Raji (cell line): ENCODE measurements around the gene AGT.

Experiments used
- POLR2A ChIP-seq: IDR thresholded peaks from 2 replicates; pipeline ENCODE4 v1.6.1; 2011; ENCODE audit warnings: low read depth, low read length, control low read depth; ENCODE audit not compliant: insufficient read depth

The AGT gene

DNA sequence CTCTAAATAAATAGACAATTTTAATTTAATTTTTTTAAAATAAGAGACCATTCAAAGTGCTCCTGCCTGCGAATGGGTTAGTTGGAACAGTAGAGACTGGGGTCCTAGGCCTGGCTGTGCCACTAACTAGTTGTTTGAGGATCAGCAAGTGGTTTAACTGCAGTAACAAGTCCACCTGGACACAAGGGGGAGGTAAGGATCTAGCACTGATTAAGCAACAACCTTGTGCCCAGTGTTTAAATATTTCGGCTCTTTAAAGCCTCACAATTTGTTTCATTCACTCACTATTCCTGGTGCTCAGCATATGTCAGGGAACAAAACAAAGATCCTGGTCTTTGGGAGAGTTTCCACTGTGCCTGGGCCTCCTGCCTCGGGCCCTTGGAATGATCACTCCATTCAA is 1.6 kb upstream of the AGT start:
- no peak for TF ChIP-seq POLR2A

DNA sequence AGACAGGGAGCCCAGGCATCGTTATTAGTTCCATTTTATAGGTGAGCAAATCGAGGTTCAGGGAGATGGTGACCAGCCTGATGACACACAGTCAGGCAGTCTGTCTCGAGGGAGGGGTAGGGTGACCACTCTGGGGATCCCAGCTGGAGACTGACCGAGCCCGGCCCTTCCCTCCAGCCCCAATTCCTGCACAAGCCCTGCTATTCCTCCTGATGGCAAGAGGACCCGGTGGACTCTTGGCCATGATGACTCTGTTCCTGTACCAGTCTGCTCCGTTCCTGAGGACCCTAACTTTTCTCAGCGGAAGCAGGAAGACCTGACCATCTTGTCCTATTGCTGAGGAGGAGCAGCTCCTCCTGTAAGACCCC is 391 bp downstream of the AGT start:
- TF ChIP-seq POLR2A, result no peak

DNA sequence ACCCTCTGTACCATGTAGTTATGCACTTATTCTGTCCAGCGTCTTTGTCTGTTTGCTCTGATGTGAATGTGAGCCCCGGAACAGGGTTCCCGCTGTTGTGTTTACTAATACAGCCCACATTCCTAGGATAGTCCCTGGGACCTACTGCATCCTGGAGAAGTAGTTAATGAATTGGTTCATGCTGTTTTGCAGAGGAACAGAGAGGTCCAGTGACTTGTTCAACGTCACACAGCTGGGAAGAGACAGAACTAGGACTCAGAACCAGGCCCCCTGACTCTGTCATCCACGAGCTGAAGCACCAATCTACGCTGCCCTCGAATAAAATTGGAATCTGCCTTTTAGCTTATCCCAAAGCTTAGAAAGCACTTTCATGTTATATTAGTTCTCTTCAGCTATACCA is 784 bp downstream of the AGT start:
- no peak for TF ChIP-seq POLR2A

DNA sequence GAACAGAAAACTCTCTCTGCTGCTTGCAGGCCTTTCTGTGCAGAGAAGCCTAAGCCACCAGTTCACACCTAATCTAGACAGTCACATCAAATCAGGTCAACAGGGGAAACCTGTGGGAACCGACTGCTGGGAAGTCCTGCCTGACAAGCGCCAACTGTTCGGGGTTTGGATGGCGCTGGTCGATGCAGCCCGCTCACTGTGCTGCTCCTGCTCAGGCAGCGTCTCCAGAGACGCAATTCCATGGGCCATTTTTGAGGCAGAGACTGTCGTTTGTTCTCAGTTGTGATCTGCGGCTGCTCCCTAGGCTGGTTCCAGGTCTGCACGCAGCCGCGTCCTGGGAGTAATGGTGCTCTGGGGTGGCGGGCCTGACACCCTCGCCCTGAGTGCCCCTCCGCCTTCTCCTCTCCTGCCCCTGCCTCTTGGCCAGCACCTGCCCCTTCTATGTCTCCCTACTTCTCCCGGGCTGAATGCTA is 1.4 kb downstream of the AGT start:
- no peak for TF ChIP-seq POLR2A

DNA sequence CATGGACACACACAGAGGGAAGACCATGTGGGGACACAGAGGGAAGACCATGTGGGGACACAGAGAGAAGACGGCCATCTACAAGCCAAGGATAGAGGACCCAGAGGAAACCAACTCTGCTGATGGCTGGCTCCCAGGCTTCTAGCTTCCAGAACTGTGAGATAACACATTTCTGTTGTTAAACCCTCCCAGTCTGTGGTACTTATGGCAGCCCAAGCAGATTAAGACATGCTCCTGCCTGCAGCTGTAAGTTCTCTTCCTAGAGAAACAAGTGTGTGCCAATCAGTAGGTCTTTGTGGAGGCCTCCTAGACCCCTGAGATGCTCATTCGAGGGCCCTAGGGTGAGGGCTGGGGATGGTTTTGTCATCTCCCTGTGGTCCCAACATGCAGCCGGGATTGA is 2.7 kb downstream of the AGT start:
- no peak for TF ChIP-seq POLR2A

DNA sequence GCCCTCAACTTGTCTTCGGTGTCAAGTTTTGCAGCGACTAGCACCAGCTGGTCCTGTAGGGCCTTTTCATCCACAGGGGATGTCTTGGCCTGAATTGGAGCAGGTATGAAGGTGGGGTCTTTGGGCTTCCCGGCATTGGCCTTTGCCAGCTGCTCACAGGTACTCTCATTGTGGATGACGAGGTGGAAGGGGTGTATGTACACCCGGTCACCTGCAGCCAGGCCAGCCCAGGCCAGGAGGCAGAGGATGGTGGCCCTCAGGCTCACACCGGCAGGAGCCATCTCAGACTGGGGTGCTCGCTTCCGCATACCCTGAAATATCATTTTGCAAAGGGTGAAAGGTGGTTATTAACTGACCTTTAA is 3.4 kb downstream of the AGT start:
- TF ChIP-seq POLR2A, result no peak

DNA sequence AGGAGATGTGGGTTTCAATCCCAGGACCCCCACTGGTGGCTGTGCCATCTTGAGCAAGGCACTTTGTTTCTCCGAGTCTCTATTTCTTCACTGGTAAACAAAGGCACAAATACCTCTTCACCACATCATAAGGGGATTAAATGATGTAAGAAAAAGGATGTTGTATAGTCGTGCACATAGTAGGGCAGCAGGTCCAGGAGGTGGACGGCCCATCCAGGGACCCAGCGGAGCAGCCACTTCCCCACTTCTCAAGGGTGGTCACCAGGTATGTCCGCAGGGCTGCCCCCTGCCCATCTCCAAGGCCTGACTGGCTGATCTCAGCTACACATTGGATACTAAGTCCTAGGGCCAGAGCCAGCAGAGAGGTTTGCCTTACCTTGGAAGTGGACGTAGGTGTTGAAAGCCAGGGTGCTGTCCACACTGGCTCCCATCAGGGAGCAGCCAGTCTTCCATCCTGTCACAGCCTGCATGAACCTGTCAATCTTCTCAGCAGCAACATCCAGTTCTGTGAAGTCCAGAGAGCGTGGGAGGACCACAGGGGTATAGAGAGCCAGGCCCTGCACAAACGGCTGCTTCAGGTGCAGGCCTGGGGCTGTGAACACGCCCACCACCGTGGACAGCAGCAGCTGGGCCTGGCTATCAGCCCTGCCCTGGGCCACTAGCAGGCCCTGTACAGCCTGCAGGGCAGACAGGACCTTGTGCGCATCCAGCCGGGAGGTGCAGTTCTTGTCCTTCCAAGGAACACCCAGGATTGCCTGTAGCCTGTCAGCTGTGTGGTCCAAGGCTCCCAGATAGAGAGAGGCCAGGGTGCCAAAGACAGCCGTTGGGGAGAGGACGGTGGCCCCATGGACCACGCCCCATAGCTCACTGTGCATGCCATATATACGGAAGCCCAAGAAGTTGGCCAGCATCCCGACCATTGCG is 4.0 kb downstream of the AGT start:
- TF ChIP-seq POLR2A, result no peak

DNA sequence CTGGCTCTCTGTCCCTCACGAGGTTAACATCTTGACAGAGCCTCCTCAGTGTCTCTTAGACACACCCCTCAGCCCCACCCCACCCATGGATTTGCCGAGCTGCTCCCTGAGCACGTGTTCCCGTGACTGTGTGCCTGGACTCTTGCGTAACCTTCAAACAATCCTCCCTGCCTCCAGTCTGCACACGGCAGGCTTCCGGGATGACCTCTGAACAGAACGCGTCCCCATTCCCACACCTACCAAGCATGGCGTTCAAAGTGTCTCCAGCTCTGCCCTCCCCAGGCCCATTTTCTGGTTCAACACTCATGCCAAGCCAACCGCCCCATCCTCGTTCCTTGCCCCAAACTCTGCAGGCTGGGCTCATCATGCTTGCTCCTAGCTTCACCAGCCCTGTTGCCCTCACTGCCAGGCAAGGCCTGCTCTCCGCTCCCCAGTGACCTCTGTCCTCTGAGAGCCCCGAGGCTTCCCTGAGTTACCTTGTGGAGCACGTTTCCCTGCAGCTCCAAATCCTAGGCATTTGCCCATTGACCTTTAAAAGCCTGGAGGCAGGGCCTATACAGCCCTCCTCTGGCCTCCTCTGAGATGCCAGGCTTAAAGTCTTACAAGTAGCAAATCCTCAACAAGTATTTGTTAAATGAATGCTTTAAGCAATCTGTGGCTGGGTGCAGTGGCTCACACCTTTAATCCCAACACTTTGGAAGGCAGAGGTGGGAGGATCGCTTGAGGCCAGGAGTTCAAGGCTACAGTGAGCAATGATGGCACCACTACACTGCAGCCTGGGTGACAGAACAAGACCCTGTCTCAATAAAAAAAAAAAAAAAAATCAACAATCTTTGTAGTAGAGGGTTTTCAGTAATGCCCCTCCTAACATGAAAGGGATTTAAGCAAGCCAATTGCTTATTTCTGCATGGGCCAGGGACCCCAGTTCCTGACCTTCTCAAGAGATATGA is 5.0 kb downstream of the AGT start:
- no peak for TF ChIP-seq POLR2A

DNA sequence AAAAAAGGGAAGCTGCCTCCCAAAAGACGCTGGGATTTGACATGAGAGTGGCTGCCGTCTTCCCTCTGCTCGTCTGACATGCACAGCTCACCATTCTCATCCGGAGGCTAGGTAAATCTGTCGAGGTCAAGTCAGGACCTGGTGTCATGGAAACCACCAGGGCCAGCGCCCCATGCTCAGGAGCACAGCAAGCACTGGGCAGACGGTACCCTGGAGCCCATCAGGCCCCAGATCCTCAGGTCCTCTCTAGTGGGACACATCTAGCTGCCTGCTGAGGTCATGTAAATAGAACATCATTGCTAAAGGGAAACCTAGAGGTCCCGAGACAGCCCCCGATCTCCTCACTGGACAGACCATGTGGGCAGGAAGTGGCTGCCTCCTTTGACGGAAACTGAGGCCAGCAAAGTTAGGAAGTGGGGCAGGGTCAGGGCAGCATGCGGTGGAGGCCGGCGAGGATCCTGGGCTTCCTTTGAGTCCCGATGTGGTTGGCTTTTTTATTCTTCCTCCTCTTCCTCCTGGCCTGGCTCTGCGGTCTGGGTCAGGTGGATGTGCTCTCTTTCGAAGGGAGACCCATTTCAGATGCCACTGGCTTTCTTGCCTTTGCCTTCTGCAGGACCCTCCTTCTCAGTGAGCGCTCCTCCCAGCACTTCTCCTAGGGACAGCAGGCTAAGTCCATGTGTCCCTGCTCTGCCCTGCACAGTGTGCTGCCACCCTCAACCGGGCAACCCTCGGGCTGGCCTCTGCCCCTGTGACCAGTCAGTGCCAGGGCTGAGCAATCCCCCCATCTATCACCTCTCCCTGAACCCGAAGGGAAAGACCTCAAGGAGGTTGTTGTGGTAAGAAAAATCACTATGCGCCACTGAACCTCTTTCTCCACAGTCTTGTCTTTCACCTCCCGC is 5.9 kb downstream of the AGT start:
- TF ChIP-seq POLR2A, result no peak

DNA sequence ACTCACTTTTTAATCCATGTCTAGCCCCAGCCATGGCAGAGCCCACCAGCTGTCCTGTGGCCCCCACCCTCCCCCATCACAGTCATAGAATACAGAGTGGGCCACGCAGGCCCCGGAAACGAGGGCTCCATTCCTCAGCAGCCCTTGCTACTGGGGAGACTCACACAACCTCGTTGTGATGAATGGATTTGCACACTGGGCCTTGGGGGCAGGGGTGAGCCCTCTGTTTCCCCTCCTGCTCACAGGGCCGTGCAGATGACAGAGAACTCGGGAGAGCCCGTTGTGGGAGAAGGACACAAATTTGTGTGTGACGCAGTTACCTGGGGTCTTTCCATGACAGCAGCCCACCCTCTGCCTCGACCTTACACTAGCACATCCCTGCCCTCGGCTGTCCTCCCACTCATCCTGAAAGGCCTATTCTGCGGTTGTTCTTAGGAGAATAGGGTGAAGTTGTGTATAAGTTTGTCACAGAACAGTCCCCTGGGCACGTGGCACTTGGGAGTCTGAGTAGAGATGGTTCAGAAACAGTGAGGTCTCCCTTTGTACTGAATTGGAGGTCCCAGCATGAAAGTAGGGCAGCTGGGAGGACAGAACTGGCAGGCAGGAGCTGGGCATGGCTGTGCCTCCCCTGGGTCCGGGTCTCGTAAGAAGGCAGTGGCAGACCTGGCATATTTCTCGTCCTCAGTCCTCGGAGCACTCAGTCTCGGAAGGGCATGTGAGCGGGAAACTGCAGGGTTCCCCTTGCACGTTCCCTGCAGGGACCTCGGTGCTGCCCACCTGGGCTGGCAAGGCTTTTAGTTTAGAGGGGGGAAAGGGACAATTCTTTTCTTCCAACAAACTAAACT is 6.8 kb downstream of the AGT start:
- TF ChIP-seq POLR2A, result no peak

DNA sequence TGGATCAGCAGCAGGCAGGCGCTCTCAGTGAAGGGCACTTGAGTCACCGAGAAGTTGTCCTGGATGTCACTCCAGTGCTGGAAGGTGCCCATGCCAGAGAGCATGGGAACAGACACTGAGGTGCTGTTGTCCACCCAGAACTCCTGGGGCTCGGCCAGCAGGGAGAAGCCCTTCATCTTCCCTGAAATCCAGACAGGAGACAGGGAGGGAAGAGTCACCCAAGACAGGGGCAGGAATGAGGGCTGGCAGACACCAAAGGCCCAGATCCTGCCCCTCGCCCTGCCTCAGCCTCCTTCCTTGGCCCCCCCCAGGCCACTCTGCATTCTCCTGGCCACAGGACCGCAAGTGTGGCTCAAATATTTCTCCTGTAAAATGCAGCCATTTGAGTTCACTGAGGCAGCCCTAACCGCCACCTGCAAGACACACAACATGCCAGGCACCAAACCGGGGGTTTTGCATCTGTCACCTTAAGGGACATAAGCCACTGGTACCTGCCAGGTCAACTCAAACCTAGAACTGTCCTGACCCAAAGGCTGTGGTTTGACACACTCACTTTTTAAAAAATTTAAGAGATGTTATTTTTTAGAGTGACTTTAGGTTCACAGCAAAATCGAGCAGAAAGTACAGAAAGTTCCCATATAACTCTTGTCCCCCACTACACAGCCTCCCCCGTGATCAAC is 7.8 kb downstream of the AGT start:
- TF ChIP-seq POLR2A, result no peak

DNA sequence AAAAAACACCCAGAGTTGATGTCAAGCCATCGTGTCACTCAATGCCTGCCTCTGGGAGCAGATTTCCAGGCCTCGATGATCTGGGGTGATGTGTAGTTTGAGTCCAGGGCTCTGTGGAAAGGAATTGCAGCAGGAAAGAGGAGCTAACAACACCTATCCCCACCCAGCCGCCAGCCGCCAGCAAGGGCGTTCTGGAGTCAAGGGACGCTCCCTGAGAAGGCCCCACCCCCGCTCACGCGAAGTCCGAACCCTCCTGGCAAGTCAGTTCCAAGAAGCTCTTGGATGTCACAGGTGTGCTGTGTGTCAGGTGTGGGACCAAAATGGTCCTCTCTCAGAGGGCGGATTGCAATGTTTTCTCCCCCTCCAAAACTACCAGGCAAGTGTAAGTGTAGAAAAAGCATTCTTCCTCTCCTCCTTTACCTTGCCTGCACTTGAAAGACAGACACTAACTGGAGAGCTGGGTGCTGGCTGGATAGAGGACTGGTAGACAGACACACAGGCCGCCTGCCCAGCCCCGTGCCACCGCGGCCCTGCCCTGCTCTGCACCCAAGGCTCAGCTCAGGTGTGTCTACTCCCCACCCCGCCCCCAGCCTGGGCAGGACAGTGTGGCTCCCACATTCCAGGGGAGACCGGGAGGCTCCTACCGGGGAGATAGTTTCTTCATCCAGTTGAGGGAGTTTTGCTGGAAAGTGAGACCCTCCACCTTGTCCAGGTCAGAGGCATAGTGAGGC is 8.5 kb downstream of the AGT start:
- no peak for TF ChIP-seq POLR2A

DNA sequence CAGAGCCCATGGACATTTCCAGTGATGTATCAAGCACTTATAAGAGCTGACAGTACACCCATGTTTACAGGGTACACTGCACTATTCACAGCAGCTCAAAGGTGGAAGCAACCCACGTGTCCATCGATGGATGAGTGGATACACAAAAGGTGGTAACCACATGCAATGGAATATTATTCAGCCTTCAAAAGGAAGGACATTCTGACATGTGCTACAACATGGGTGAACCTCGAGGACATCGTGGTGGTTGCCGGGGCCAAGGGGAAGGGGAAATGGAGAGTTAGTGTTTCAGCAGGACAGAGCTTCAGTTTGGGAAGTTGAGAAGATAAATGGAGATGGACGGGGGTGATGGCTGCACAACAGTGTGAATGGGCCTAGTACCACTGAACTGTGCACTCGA is 9.1 kb downstream of the AGT start:
- no peak for TF ChIP-seq POLR2A
